Measurements from ENCODE around the gene DGCR2. TPM values are rescaled to one million over a fixed set of nuclear protein-coding genes. Genes with fewer than 3 reads are reported as not detected.

Gene DGCR2
- total and polyA plus RNA-seq, 2 of the 8 experiments (the other 6 are each of a cell fraction or from before 2014, with no cell fraction given): 42.3 to 62.2 TPM

DNA sequence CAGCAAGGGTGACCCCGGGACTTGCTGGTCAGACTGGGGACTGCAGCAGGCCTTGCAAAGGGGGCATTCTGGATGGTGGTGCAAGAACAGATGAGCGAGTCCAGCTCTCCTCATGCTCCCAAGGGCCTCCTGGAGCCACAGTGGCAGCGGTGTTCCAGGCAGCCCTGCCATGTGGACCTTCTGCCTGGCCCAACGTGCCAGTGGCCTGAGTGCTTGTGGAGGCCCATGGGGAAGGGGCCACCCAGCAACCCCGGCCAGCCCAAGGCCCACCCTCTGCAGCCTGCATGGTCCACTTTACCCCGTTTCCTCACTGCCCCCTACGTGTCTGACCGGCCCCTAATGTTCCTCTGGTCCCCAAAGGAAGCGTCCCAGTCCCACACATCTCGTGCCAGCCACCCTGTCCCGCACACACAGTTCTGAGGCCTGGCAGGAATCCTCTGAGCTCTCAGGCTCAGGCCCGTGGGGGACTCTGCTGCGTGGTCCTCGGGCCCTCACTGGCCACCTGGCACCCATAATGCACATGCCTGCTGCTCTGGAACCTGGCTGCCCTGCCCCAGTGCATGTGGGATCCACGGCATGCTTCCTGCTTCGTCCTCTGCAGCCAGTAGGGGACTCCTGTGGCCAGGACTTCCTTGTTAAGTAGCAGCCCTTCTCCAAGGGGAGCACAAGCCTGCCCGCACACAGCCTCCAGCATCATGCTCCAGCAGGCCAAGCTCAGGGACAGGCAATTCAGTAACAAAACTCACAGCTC lies 85.5 kb downstream of the DGCR2 start (continued):
- TF ChIP-seq, protein P1, sequence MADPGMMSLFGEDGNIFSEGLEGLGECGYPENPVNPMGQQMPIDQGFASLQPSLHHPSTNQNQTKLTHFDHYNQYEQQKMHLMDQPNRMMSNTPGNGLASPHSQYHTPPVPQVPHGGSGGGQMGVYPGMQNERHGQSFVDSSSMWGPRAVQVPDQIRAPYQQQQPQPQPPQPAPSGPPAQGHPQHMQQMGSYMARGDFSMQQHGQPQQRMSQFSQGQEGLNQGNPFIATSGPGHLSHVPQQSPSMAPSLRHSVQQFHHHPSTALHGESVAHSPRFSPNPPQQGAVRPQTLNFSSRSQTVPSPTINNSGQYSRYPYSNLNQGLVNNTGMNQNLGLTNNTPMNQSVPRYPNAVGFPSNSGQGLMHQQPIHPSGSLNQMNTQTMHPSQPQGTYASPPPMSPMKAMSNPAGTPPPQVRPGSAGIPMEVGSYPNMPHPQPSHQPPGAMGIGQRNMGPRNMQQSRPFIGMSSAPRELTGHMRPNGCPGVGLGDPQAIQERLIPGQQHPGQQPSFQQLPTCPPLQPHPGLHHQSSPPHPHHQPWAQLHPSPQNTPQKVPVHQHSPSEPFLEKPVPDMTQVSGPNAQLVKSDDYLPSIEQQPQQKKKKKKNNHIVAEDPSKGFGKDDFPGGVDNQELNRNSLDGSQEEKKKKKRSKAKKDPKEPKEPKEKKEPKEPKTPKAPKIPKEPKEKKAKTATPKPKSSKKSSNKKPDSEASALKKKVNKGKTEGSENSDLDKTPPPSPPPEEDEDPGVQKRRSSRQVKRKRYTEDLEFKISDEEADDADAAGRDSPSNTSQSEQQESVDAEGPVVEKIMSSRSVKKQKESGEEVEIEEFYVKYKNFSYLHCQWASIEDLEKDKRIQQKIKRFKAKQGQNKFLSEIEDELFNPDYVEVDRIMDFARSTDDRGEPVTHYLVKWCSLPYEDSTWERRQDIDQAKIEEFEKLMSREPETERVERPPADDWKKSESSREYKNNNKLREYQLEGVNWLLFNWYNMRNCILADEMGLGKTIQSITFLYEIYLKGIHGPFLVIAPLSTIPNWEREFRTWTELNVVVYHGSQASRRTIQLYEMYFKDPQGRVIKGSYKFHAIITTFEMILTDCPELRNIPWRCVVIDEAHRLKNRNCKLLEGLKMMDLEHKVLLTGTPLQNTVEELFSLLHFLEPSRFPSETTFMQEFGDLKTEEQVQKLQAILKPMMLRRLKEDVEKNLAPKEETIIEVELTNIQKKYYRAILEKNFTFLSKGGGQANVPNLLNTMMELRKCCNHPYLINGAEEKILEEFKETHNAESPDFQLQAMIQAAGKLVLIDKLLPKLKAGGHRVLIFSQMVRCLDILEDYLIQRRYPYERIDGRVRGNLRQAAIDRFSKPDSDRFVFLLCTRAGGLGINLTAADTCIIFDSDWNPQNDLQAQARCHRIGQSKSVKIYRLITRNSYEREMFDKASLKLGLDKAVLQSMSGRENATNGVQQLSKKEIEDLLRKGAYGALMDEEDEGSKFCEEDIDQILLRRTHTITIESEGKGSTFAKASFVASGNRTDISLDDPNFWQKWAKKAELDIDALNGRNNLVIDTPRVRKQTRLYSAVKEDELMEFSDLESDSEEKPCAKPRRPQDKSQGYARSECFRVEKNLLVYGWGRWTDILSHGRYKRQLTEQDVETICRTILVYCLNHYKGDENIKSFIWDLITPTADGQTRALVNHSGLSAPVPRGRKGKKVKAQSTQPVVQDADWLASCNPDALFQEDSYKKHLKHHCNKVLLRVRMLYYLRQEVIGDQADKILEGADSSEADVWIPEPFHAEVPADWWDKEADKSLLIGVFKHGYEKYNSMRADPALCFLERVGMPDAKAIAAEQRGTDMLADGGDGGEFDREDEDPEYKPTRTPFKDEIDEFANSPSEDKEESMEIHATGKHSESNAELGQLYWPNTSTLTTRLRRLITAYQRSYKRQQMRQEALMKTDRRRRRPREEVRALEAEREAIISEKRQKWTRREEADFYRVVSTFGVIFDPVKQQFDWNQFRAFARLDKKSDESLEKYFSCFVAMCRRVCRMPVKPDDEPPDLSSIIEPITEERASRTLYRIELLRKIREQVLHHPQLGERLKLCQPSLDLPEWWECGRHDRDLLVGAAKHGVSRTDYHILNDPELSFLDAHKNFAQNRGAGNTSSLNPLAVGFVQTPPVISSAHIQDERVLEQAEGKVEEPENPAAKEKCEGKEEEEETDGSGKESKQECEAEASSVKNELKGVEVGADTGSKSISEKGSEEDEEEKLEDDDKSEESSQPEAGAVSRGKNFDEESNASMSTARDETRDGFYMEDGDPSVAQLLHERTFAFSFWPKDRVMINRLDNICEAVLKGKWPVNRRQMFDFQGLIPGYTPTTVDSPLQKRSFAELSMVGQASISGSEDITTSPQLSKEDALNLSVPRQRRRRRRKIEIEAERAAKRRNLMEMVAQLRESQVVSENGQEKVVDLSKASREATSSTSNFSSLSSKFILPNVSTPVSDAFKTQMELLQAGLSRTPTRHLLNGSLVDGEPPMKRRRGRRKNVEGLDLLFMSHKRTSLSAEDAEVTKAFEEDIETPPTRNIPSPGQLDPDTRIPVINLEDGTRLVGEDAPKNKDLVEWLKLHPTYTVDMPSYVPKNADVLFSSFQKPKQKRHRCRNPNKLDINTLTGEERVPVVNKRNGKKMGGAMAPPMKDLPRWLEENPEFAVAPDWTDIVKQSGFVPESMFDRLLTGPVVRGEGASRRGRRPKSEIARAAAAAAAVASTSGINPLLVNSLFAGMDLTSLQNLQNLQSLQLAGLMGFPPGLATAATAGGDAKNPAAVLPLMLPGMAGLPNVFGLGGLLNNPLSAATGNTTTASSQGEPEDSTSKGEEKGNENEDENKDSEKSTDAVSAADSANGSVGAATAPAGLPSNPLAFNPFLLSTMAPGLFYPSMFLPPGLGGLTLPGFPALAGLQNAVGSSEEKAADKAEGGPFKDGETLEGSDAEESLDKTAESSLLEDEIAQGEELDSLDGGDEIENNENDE (IDR thresholded peaks at IDR 0.05; ENCODE audit: insufficient replicate concordance, low read length): no peak
- no peak for TF ChIP-seq FOSL1 (IDR thresholded peaks at IDR 0.05; ENCODE audit: insufficient read depth, low read depth, low read length)
- no peak for TF ChIP-seq JUN (IDR thresholded peaks at IDR 0.05; ENCODE audit: low read depth, low read length)

All from H1 (cell line).